ENCODE data around the gene MED13L. TPM values are rescaled to one million over a fixed set of nuclear protein-coding genes. Genes with fewer than 3 reads are reported as not detected.

MED13L gene
- total and polyA plus RNA-seq, 2 of the 4 experiments (the other 2 are of a cell fraction) = 17.9 to 49.1 TPM

DNA sequence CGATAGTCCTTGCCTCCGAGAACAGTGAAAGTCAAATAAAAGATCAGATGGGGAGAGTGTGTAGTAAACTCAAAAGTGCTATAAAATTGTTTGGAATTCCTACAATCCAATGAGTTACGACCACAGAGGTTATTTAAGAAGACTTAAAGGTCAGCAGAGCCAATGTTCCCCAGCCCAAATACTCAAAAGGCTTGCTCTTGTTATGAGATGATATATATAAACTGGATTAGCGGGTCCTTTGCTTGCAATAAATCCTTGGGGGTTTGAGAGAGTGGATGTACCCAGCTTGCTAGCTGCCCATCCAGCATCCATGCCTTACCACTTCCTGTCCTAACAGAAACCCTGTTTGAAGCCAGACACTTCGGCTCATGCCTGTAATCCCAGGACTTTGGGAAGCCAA, 29.0 kb upstream of the MED13L start:
- BruUV-seq (replicated peaks) = no TSS peak
- H2BK120ac ChIP-seq (ENCODE audit: low read depth, low read length) = no peak overlapping the region
- no peak overlapping the region for H2BK20ac ChIP-seq (ENCODE audit: low read depth, low read length)
- no peak overlapping the region for H2AK9ac ChIP-seq (replicated peaks; ENCODE audit: low read depth, low read length, poor library complexity)
- no peak overlapping the region for H4K8ac ChIP-seq (ENCODE audit: low read depth in 2 of 2, low read length in 2 of 2)
- no peak overlapping the region for H3K23ac ChIP-seq (ENCODE audit: low read depth, low read length)
- no peaks in the 10 kb centered on the region for H3K9me3 ChIP-seq (ENCODE audit: control insufficient read depth, insufficient read depth, low read length)
- H3K27me3 ChIP-seq (ENCODE audit: control insufficient read depth, insufficient read depth, low read length) = no peaks in the 10 kb centered on the region
- DNase-seq (no peak), ATAC-seq (ENCODE audit: low read depth) (no peak)
- H3K4me2 ChIP-seq (ENCODE audit: low read depth, low read length) = no peak overlapping the region
- H3K27ac ChIP-seq (ENCODE audit: insufficient read depth, low read length) = no peak overlapping the region
- CTCF ChIA-PET = no interaction called here
- in situ Hi-C loops (cut with MboI; ENCODE audit: low sequenced_read_pairs) = no loop called here
- H3K36me3 ChIP-seq (ENCODE audit: control insufficient read depth, insufficient read depth, low read length) = no peaks in the 10 kb centered on the region
- no peaks in the 10 kb centered on the region for H3K9me1 ChIP-seq (ENCODE audit: insufficient read depth, low read length)
- no peak overlapping the region for H3K18ac ChIP-seq (ENCODE audit: low read depth, low read length)
- TF ChIP-seq MAFK (IDR thresholded peaks at IDR 0.05; ENCODE audit: low read depth, low read length) = no peak
- TF ChIP-seq SMC3 (IDR thresholded peaks at IDR 0.05; ENCODE audit: low read depth, low read length) = no peak
- TF ChIP-seq MXI1 (IDR thresholded peaks at IDR 0.05; ENCODE audit: borderline replicate concordance, low read depth, low read length) = no peak
- TF ChIP-seq, protein P1, sequence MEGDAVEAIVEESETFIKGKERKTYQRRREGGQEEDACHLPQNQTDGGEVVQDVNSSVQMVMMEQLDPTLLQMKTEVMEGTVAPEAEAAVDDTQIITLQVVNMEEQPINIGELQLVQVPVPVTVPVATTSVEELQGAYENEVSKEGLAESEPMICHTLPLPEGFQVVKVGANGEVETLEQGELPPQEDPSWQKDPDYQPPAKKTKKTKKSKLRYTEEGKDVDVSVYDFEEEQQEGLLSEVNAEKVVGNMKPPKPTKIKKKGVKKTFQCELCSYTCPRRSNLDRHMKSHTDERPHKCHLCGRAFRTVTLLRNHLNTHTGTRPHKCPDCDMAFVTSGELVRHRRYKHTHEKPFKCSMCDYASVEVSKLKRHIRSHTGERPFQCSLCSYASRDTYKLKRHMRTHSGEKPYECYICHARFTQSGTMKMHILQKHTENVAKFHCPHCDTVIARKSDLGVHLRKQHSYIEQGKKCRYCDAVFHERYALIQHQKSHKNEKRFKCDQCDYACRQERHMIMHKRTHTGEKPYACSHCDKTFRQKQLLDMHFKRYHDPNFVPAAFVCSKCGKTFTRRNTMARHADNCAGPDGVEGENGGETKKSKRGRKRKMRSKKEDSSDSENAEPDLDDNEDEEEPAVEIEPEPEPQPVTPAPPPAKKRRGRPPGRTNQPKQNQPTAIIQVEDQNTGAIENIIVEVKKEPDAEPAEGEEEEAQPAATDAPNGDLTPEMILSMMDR (conservative IDR thresholded peaks at IDR 0.05; ENCODE audit: low read depth, low read length) = no peak
- no peak for TF ChIP-seq RFX5 (IDR thresholded peaks at IDR 0.05; ENCODE audit: low read depth, low read length)
- no peak for TF ChIP-seq CEBPB (IDR thresholded peaks at IDR 0.05; ENCODE audit: low read depth, low read length)
- no peak for TF ChIP-seq NFE2L2 (IDR thresholded peaks at IDR 0.05; ENCODE audit: low read depth, low read length)
- TF ChIP-seq, protein P2, sequence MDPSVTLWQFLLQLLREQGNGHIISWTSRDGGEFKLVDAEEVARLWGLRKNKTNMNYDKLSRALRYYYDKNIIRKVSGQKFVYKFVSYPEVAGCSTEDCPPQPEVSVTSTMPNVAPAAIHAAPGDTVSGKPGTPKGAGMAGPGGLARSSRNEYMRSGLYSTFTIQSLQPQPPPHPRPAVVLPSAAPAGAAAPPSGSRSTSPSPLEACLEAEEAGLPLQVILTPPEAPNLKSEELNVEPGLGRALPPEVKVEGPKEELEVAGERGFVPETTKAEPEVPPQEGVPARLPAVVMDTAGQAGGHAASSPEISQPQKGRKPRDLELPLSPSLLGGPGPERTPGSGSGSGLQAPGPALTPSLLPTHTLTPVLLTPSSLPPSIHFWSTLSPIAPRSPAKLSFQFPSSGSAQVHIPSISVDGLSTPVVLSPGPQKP (IDR thresholded peaks at IDR 0.05; ENCODE audit: borderline replicate concordance, low read depth, low read length) = no peak
- TF ChIP-seq POLR2A (IDR thresholded peaks at IDR 0.05; ENCODE audit: low read depth, low read length) = no peak
- TF ChIP-seq RAD21 (IDR thresholded peaks at IDR 0.05; ENCODE audit: low read length) = no peak
- no peak for TF ChIP-seq BHLHE40 (IDR thresholded peaks at IDR 0.05; ENCODE audit: low read depth, low read length)
- TF ChIP-seq, protein P3, sequence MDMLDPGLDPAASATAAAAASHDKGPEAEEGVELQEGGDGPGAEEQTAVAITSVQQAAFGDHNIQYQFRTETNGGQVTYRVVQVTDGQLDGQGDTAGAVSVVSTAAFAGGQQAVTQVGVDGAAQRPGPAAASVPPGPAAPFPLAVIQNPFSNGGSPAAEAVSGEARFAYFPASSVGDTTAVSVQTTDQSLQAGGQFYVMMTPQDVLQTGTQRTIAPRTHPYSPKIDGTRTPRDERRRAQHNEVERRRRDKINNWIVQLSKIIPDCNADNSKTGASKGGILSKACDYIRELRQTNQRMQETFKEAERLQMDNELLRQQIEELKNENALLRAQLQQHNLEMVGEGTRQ (IDR thresholded peaks at IDR 0.05; ENCODE audit: low read depth, low read length) = no peak
- 80% methylated on average over 1 of the region's 5 CpGs; no CpG with 5 or more reads in 1 of the 2 experiments for WGBS, 2 experiments (ENCODE audit: extremely low coverage in 2 of 2, insufficient read length in 1 of 2)
- H2AFZ ChIP-seq (replicated peaks; ENCODE audit: low read length, poor library complexity) = no peak overlapping the region
- no peak overlapping the region for H2BK15ac ChIP-seq (ENCODE audit: low read depth, low read length)
- H3K4ac ChIP-seq (ENCODE audit: low read depth, low read length) = no peak overlapping the region
- dilution Hi-C loops (cut with HindIII; ENCODE audit: low sequenced_read_pairs, unreplicated experiment) = no loop called here
- H3K4me1 ChIP-seq (ENCODE audit: control insufficient read depth, insufficient read depth, low read length) = peaks cover 2% of the 10 kb centered on the region; the same call in 1 of the 2 replicates
- no peak overlapping the region for H3K4me3 ChIP-seq (ENCODE audit: insufficient read depth, low read depth, low read length)
- H2AK5ac ChIP-seq (ENCODE audit: low read depth, low read length) = no peak overlapping the region
- no peak overlapping the region for H2BK5ac ChIP-seq (ENCODE audit: low read depth, low read length, poor library complexity, severe bottlenecking)
- H3K9ac ChIP-seq (ENCODE audit: low read depth, low read length) = no peak overlapping the region
- intact Hi-C loops (cut with micrococcal nuclease) = no loop called here
- H4K20me1 ChIP-seq (ENCODE audit: insufficient read depth, low read length) = no peaks in the 10 kb centered on the region
- H4K5ac ChIP-seq (ENCODE audit: low read depth, low read length) = no peak overlapping the region
- H3K14ac ChIP-seq (replicated peaks; ENCODE audit: low read depth, low read length) = no peak overlapping the region
- POLR2A ChIA-PET (ENCODE audit: unreplicated experiment) = no interaction called here
- H3K56ac ChIP-seq (ENCODE audit: extremely low read depth, insufficient read depth, low read length) = no peak overlapping the region
- no peaks in the 10 kb centered on the region for H3K79me1 ChIP-seq (ENCODE audit: low read depth in 1 of 2, low read length in 2 of 2)
- H4K91ac ChIP-seq (ENCODE audit: insufficient read depth, low read depth, low read length) = no peak overlapping the region
